Activated CD8-positive, alpha-beta memory T cell treated with anti-CD3 and anti-CD28 coated beads, Interleukin-2, amount 50 U/mL, for 24 hours (primary cell): ENCODE data around the gene TGM4.
"Not testable (repeated sequence)": the region's sequence is repeated elsewhere in the genome, so short reads cannot be mapped to it uniquely, and the experiment has no call there.

ENCODE experiments used
- DNase-seq: peaks from one replicate; pipeline ENCODE4 v3.0.0-alpha.2; 2020; ENCODE audit errors: extremely low read depth

Gene TGM4

GRCh38 chr3:44915702-44916438 is 41.5 kb downstream of the TGM4 start:
- DNase-seq, result no peak

- no peak for DNase-seq
These were observed 43.7 kb downstream of the TGM4 start for GRCh38 chr3:44918087-44918486.

GRCh38 chr3:44918581-44918980 is 44.2 kb downstream of the TGM4 start:
- DNase-seq, result no peak

- no peak for DNase-seq
These were observed 45.7 kb downstream of the TGM4 start for GRCh38 chr3:44920081-44920480.

- DNase-seq, result no peak
These were observed 49.4 kb downstream of the TGM4 start for GRCh38 chr3:44923632-44924456.

GRCh38 chr3:44924457-44925084 is 50.2 kb downstream of the TGM4 start:
- DNase-seq, result no peak

- no peak for DNase-seq
These were observed 51.8 kb downstream of the TGM4 start for GRCh38 chr3:44926172-44926571.

- DNase-seq, result no peak
These were observed 52.5 kb downstream of the TGM4 start for GRCh38 chr3:44926921-44927320.

GRCh38 chr3:44927371-44927770 is 53.0 kb downstream of the TGM4 start:
- DNase-seq, result no peak

- DNase-seq, result no peak
These were observed 55.4 kb downstream of the TGM4 start for GRCh38 chr3:44929782-44930181.

GRCh38 chr3:44930911-44931310 is 56.5 kb downstream of the TGM4 start:
- no peak for DNase-seq

GRCh38 chr3:44931791-44932190 is 57.4 kb downstream of the TGM4 start:
- no peak for DNase-seq

- DNase-seq, result no peak
These were observed 57.9 kb downstream of the TGM4 start for GRCh38 chr3:44932271-44932670.

- no peak for DNase-seq
These were observed 58.9 kb downstream of the TGM4 start for GRCh38 chr3:44932986-44933944.

GRCh38 chr3:44939581-44940036 is 65.2 kb downstream of the TGM4 start:
- no peak for DNase-seq

- no peak for DNase-seq
These were observed 68.0 kb downstream of the TGM4 start for GRCh38 chr3:44942202-44942921.

- no peak for DNase-seq
These were observed 73.8 kb downstream of the TGM4 start for GRCh38 chr3:44948239-44948638.

GRCh38 chr3:44949770-44950169 is 75.4 kb downstream of the TGM4 start:
- DNase-seq, result not testable (repeated sequence)

- no peak for DNase-seq
These were observed 75.9 kb downstream of the TGM4 start for GRCh38 chr3:44950275-44950734.

GRCh38 chr3:44952689-44953088 is 78.3 kb downstream of the TGM4 start:
- DNase-seq, result no peak

GRCh38 chr3:44954304-44954703 is 79.9 kb downstream of the TGM4 start:
- DNase-seq, result no peak
